ENCODE data around the gene ITGB5.
"Not testable (repeated sequence)": the region's sequence is repeated elsewhere in the genome, so short reads cannot be mapped to it uniquely, and the experiment has no call there.

The ITGB5 gene

DNA sequence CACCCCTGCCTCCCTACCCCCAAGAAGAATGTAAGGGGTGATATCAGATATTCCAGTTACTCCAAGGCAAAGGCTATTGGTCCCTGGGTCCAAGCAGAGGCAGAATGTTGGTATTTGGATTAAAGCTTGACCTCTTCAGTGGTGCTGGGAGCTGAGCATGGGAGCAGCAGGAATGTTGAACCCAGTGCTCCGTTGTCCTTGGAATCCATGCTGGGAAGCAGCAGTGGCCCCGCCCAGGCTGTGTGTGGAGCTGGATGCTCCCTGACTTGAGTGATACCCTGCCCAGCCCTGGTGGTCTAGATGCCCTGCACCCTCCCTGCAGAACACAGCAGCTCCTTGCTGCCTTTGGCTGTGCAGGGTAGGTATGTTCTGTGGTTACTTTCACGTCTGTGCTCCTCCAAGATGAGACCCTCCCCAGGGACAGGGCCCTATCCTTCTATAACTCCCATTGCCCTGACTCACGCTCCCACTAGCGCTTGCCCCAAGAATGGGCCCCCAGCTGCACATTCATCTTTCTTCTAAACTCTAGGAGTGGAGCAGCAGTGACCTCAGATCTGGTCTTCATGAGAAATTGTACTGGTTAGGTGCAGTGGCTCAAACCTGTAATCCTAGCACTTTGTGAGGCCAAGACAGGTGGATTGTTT is 121.8 kb downstream of the ITGB5 start:
- no peak for DNase-seq

DNA sequence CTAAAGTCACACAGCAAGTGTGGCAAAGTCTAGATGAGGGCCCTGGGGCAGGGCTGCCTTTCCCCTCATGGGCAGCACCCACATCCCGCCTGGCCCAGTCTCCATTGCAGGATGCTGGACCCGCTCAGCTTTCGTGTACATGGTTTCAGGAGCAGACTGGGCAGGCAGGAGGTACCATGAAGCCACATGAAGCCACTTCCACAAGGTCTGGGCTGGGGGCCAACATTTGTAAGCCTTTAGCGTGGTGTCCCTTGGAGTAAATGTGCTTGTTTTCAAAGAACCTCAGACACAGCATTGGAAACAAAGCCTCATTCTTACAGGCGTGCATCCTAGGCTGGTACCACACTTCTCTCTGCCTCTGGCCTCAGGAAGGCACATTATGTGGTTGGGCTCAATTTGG is 122.4 kb downstream of the ITGB5 start:
- DNase-seq, result no peak

DNA sequence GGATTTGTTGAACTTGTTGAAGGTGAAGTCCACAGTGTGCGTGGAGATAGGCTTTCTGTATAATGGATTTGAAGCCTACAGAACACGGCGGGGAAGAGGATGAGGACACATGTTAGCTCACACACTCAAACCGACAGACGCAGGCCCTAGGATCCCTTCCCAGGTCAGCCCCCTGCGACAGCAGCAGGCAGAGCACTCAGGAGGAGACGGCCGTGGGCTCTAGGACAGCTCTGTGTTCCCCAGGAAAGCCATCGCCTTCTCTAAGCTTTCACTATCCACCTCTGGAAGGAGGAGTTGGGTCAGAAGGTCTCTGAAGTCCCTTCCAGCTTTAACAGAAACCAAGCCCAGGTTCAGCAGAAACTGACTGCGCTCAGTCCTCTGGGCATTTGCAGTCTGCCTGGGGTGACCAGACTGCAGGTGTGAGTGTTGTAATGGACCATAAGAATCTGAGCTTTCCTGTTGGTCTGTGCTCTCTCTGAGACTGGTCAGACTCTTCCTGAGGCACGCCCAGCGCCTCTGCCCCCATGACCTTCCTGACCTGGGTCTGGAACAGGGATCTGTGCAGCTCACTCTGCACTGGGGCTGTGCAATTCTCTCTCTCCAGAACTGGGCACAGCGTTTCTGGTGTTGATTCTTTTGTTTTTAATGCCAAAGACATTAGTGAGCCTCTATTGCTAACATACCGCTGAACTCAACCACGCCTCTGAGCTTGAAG is 123.4 kb downstream of the ITGB5 start:
- no peak for DNase-seq

GRCh38 chr3:124763206-124763605 is 124.0 kb downstream of the ITGB5 start:
- DNase-seq, result no peak

DNA sequence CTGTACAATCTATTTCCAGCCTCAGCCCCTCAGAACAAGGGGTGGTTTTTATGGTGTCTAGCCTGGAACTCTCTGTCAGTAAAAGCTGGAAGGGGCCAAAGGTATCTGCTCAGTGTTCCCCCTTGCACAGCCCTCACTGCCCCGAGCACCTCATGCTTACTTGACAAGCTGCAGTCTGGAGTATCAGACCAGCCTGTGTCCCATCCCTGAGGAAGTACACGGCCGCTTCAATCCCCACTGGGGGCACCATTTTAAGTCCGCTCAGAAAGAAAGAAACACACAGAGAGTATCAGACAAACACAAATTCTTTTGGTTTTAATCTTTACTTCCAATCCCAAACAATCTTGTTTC is 124.5 kb downstream of the ITGB5 start:
- no peak for DNase-seq

DNA sequence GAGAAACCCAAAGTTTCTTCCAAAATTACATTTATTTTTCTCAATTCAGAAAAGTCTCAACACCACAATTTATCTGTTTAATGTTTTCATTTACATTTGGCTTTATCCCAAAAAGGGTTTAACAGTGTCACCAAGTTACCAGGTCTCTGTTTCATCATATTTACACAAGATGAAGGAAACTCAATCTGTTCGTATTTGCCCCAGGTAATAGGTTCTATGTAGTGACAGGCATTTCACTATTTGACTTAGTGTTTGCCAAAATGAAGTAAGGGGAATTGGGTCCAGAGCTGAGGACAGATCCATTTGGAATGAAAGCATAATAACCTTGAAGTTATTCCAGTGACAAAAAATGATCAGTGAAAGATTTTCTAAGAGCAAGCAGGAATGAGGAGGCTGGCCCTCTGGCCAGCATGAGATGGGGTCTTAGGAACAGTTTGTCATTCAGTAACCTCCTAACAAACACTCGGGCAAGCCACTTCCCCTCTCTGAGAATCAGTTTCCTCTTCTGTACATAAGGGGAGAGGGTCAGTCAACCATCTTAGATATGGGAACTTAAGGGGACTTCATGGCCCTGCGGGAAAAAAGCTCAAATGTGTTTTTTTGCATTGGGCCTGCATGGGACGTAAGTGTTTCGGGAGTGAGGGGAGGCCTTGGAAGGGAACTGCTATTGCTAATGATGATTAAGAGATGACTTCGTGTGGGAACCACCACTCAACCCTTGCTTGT is 125.1 kb downstream of the ITGB5 start:
- no peak for DNase-seq

DNA sequence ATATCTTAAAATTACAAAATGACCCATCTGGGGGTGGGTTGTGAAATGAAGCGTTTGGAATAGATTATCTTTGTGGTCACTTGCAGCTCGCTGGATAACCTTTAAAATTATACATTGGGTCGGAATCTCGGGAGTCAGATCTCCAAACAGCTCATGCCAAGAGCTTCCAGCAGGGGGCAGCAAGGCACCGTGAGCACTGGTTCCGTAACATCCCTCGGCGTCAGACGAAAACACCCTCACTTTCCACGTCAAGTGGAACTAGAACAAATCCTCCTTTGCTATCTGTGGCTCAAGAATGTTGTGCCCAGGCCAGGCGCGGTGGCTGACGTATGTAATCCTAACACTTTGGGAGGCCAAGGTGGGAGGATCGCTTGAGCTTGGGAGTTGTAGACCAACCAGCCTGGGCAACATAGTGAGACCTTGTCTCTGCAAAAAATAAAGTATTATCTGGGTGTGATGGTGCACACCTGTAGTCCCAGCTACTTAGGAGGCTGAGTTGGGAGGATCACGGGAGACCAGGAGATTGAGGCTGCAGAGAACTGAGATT is 125.8 kb downstream of the ITGB5 start:
- no peak for DNase-seq

DNA sequence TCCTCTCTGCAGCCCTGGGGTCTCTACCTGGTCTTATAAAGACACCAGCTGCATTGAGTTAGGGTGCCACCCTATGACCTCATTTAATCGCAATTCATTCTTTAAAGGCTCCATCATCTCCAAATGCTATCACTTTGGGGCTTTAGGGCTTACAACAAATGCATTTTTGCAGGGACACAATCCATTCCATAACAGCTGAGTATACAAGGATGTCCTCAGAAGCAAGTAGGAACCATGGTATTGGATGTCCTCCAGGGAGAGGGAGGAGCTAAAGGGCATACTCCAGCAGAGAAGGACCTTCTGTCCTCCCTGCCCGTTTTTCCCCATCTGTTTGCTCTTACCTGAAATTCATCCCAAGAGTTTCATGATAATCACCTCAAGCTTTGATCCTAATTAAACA is 126.6 kb downstream of the ITGB5 start:
- no peak for DNase-seq

DNA sequence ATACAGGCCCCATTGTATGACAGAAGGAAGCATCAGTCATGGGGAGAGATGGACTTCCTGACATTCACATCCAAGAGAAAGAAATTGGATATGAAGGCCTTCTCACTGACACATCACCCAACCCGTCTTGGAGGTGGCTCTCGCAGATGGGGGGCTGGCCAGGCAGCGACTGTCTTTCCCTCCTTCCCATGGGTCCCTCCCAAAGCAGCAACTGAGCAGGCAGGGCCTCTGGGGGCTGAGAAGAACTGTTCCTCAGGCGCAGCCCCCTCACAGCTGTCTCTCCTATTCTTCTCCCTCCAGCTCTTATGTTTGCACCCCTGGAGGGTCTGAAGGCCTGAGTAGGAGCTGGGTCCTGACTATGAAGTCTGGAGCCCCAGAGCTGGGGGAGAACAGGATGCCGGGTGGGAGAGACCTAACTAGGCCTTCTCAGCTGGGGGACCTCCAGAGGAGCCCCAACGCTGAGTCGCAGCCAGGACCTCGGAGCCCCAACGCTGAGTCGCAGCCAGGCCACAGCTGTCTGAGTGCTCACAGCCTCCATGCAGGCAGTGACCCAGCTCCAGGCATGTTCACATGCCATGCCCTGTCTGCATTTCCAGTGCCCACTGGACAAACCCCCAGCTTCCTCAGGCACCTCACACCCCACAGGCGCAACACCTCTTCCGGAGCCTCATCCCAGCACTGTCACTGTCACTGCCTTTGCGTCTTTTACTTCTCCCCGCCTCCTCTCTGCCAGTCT is 127.3 kb downstream of the ITGB5 start:
- DNase-seq, result no peak

DNA sequence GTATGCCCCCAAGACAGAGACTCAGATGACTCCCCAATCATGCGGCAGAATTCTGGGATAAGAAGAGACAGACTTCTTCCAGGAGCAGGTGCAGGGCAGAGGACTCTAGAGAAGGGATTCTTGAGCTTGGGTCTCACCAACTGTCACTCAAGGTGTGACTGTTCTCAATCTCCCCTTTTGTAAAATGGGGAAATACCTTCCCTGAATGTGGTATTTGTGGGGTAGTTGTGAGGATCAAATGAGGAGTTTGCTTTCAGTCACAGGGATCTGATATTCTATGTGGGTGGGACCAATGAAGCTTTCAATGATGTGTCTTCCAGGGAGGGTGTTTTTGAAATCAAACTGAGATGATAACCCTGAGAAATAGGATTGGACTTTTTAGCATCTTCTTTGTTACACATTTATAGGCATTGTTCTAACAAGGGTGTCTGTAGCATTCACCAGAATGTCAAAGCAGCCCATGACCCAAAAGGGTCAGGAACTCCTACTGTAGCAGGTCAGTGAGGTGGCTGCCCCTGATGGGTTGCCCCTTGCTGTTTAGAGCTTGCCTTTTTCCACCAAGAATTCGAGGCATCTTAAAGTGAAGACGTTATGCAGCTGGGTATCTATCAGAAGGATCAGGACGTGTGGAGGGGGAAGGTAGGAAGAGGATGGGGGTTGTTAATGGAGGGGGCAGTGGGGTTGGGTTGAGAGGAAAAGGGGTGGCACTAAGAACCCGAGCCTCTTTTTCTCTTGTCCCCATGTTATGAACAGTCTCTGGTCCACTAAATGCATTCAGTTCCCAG is 128.1 kb downstream of the ITGB5 start:
- DNase-seq, result no peak

DNA sequence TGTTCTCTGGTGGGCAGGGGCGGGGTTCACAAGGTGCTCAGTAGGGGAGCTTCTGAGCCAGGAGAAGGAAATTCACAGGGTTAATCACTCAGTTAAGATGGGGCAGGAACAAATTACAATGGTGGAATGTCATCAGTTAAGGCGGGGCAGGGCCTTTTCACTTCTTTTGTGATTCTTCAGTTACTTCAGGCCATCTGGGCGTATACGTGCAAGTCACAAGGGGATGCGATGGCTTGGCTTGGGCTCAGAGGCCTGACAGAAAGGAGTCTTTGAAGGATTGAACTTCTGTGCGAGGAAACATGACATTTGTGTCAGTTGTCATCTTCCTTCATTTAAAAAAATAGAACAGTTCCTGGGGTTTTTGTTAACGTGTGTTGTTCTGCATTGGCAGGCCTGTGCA is 129.2 kb downstream of the ITGB5 start:
- DNase-seq, result not testable (repeated sequence)

DNA sequence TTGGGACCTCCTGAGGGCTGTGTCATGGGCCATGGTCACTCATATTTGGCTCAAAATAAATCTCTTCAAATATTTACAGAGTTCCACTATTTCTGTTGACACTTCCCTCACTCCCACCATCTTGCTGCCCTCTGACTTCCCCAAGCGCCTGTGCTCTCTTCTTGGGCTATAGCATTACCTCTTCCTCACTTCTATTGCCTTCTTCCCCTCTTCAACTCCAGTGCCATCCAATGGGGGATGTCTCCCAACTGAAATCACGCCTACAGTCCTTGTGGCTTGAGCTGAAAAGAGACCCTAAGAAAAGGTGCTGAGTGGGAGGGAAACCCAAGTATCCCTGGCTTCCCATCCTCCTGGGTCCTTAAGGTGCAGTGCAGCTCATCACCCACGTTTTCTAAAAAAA is 135.1 kb downstream of the ITGB5 start:
- DNase-seq, result no peak

DNA sequence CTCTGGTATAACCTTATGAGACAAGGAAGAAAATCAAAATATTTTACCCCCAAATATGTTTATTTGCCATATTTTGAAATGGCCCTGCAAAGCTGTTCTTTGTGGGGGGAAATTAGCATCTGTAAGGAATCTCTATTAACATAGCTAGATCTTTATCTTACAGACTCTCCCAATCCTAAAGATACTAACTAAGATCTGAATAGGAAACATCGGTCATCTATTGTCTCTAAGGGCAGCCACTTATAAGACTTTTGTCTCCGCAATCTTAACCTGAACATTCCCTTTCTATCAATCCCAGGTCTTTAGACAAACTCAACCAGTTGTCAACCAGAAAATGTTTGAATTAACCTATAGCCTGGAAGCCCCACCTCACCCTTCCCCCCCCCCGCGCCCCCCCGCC is 135.7 kb downstream of the ITGB5 start:
- DNase-seq, result no peak

DNA sequence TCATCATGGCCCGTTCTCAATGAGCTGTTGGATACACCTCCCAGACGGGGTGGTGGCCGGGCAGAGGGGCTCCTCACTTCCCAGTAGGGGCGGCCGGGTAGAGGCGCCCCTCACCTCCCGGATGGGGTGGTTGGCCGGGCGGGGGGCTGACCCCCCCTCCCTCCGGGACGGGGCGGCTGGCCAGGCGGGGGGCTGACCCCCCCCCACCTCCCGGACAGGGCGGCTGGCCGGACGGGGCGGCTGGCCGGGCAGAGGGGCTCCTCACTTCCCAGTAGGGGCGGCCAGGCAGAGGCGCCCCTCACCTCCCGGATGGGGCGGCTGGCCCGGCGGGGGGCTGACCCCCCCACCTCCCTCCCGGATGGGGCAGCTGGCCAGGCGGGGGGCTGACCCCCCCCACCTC is 137.3 kb downstream of the ITGB5 start:
- DNase-seq, result not testable (repeated sequence)

DNA sequence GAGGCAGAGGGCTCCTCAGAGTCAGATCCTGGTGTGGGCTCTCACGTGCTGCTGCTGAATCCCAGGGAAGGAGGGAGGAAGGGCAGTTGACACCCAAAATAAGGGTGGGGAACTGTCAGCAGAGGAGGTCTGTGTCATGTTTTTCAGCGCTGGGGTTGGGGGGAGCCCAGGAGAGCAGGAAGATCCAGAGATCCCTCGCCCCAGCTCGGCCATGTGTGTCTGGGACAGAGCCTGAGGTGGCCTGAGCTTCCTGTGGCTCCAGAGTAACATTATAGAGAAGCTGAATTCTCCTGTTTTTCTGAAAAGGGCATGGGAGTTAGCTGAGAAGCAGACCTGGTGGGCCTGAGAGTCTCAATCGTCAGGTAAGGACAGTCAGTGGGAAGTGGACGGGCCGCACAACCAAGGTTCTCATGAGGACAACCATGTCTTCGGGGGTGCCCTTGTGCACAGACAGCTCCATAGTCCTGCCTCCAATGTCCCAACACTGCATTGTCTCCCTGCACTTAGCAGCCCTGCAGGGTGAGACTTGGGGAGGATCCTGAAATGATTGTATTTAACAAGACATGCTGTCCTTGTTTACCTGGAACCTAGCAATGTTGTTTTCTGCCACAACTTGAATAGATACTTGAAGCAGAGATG is 138.5 kb downstream of the ITGB5 start:
- DNase-seq, result no peak

DNA sequence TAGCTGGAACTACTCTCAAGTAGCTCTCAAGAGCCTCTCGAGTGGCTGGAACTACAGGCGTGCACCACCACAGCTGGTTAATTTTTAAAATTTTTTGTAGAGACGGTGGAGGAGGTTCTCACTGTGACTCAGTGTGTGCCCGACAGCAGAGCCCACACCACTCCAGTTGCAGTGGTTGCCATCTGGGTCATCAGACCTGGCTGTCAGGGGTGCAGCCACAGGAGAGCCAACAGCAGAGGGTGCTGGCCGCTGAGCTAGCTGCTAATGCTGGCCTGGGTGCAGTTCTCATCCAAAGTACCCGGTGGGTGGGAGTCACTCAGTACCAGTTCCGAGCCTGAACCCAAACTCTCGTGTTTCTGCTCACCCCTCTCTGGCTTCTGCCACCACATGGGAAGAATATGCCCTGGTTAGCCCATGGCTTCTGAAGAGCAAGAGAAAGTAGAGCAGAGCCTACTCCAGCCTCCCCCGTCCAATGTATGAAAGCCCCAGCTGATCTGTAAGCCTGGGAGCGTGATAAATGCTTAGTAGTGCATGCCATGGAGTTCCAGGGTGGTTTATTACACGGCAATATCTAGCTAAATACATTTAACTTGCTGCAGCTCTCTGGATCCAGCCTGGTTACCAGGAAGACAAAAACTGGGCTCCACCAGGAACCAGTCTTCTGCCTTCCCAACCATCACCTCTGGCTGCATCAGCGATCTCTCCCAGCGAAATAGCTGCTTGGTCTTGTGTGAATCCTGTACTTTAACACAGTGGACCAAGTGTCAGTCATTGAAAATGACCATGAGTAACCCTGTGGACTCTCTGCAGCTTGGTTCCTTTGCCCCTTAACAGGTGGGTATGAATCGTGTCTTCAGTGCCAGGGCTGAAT is 139.8 kb downstream of the ITGB5 start:
- no peak for DNase-seq

DNA sequence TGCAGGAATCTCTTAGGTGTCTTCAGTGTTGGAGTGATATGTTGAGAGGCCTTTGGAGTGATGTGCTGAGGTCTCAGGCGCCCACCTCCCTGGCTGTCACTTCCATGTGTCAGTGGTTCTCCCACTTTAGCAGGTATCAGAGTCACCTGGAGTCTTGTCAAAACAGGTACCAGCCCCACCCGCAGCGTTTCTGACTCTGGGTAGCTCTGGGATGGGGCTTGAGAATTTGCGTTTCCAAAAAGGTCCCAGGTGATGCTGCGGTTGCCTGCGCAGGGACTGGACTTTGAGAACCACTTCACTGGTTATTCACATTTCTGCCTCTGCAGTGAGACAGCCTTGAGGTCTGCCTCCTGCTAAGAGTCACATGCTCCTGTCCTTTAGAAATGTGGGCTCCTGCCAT is 141.4 kb downstream of the ITGB5 start:
- no peak for DNase-seq

DNA sequence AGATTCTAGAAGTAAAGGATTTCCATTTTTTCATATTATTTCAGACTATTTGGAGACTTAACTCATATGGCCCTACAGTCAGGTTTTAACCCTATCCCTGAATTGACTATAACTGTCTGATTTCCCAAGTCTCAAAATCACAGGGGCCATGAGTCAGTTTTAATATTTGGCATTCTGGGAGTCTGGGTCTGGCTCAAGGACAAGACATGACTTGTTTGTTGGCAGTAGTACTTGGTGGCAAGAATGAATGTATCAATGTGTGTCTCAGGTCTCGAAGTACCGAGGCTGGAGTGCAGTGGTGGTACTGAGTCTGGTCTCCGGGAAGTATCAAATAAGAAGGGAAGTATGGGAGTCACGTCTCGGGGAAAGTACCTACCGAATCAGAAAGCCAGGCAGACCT is 146.1 kb downstream of the ITGB5 start:
- DNase-seq, result no peak

GRCh38 chr3:124731760-124732159 is 155.4 kb downstream of the ITGB5 start:
- no peak for DNase-seq

DNA sequence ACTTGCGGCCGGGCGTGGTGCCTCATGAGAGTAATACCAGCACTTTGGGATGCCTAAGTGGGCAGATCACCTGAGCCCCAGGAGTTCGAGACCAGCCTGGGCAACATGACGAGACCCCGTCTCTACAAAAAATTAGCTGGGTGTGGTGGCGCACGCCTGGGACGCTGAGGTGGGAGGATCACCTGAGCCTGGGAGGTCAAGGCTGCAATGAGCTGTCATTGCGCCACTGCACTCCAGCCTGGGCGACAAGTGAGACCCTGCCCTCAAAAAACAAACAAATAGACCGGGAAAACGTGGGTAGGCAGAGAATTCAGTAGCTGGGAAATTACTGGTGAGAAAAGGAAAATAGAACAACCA is 156.2 kb downstream of the ITGB5 start:
- no peak for DNase-seq
